ENCODE results near the gene NMRK2. TPM values are rescaled to one million over a fixed set of nuclear protein-coding genes. Genes with fewer than 3 reads are reported as not detected.

NMRK2 gene
- total RNA-seq, 1 donor from 2014 or later: 4.0 TPM

DNA sequence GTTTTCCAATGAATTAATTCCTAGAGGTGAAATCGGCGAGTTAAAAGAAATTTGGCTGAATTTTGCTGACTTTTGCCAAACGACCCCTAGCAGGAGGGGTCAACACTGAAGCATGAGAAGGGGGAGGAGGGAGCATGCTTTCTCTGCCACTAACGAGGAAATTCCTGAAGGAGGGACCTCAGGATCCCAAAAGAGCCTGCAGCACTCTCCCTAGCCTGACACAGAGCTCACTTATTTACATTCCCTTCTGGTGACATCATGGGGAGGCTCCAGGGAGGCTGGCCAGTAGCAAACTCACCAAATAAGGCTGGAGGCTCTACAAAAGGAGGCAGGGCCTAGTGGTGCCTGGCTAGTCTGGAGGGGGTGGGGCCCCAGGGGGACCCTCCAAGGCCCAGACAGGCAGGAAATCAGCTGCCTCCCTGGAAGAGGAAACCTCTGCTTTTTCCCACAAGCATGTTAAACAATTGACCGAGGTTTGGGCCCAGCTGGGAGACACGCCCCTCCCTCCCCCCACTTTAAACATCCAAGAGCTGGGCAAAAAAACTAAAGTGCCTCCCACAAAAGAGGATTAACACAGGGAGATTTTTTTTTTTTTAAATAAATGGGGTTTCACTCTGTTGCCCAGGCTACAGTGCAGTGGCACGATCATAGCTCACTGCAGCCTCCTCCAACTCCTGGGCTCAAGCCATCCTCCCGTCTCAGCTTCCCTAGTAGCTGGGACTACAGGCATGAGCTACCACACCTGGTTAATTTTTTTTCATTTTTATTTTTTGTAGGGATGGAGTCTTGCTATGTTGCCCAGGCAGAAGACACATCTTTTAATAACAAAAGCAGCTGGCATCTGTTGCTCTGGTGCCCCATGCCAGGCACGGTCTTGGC, 35.9 kb downstream of the NMRK2 start:
- Mint-ChIP-seq H3K36me3 (ENCODE audit: unreplicated experiment) (no peaks in the 10 kb centered on the region), H3K27ac (ENCODE audit: unreplicated experiment) (peak overlapping the region; percentile 99), H3K27me3 (ENCODE audit: unreplicated experiment) (peaks cover 6% of the 10 kb centered on the region), H3K4me3 (ENCODE audit: unreplicated experiment) (peak overlapping the region; percentile 97), H3K4me1 (ENCODE audit: low read depth, unreplicated experiment) (peaks cover 18% of the 10 kb centered on the region), H3K9me3 (ENCODE audit: unreplicated experiment) (peaks cover 3% of the 10 kb centered on the region)
- TF ChIP-seq, protein P1, sequence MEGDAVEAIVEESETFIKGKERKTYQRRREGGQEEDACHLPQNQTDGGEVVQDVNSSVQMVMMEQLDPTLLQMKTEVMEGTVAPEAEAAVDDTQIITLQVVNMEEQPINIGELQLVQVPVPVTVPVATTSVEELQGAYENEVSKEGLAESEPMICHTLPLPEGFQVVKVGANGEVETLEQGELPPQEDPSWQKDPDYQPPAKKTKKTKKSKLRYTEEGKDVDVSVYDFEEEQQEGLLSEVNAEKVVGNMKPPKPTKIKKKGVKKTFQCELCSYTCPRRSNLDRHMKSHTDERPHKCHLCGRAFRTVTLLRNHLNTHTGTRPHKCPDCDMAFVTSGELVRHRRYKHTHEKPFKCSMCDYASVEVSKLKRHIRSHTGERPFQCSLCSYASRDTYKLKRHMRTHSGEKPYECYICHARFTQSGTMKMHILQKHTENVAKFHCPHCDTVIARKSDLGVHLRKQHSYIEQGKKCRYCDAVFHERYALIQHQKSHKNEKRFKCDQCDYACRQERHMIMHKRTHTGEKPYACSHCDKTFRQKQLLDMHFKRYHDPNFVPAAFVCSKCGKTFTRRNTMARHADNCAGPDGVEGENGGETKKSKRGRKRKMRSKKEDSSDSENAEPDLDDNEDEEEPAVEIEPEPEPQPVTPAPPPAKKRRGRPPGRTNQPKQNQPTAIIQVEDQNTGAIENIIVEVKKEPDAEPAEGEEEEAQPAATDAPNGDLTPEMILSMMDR (IDR thresholded peaks at IDR 0.05; ENCODE audit: partially characterized antibody, unreplicated experiment): no peak
- DNase-seq: peak; percentile 87

DNA sequence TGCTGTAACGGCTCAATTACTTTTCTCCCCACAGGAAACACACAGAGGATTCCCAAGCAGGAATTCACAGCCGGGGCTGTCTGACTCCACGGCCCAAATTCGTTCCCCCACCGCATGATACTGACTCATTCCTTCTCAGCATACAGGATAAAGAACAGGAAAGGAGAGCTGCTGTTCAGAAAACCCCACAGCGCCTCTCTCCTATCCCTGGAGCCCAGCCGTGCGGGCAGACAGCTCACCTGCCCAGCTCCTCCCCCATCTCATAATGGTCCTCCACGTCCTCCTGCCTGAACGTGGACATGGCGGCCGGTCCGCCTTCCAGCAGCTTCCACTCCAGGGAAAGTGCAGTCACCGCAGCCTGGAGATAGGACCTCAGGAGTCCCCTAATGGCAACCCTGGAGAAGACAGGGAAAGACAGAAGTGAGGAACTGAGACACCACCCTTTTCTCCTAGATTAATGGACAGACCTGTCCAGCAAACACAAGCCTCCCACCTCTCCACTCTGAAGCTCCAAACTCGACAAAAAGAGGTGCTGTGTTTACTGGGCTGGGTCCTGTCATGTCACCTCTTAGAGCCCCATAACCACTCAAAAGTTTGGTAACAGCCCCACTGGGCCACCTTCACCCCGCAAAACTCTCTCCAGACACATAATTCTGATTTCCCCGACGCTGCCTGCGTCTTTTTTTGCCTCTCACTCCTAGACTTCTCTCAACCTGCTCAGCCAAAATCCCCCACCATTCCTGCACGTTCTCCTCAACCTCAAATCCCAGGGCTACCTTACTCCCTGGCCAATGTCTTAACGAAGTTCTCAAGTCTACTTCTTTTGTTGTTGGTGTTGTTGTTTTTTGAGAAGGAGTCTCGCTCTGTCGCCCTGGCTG, 36.8 kb downstream of the NMRK2 start:
- no peaks in the 10 kb centered on the region for H3K36me3 Mint-ChIP-seq (ENCODE audit: unreplicated experiment)
- peak; percentile 62 for DNase-seq

DNA sequence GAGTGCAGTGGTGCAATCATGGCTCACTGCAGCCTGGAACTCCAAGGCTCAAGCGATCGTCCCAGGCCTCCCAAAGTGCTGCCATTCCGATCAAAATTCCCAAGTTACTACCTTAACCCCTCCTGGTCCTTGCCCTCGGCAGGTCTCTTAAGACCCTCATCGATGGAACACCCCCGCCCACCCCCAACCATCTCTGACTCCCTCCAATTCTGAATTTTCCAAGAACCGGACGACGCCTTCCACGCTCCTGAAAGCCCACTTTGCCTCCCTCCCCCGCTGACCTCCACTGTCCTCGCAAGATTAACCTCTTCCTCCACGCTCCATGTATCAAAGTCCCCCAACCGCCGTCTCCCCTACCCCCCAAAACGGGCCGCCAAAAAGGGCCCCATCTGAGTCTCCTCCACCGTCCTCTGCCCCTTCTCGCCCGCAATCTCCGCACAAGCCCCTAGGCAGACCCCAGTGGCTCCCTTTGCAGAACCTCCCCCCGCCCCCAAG, 37.5 kb downstream of the NMRK2 start:
- TF ChIP-seq, protein P1 (IDR thresholded peaks at IDR 0.05; ENCODE audit: partially characterized antibody, unreplicated experiment): no peak
- no peak for DNase-seq
- Mint-ChIP-seq H3K27ac (ENCODE audit: unreplicated experiment) (peak overlapping the region; percentile 99), H3K4me1 (ENCODE audit: low read depth, unreplicated experiment) (peaks cover 18% of the 10 kb centered on the region), H3K36me3 (ENCODE audit: unreplicated experiment) (no peaks in the 10 kb centered on the region), H3K9me3 (ENCODE audit: unreplicated experiment) (peaks cover 3% of the 10 kb centered on the region), H3K27me3 (ENCODE audit: unreplicated experiment) (peaks cover 6% of the 10 kb centered on the region), H3K4me3 (ENCODE audit: unreplicated experiment) (peak overlapping the region; percentile 97)

More for the DNA sequence above, 36.8 kb downstream of the NMRK2 start:
- Mint-ChIP-seq H3K27me3 (ENCODE audit: unreplicated experiment) (peaks cover 6% of the 10 kb centered on the region), H3K4me3 (ENCODE audit: unreplicated experiment) (peak overlapping the region; percentile 97), H3K9me3 (ENCODE audit: unreplicated experiment) (peaks cover 3% of the 10 kb centered on the region), H3K4me1 (ENCODE audit: low read depth, unreplicated experiment) (peaks cover 18% of the 10 kb centered on the region), H3K27ac (ENCODE audit: unreplicated experiment) (peak overlapping the region; percentile 99)
- TF ChIP-seq, protein P1 (IDR thresholded peaks at IDR 0.05; ENCODE audit: partially characterized antibody, unreplicated experiment): no peak

DNA sequence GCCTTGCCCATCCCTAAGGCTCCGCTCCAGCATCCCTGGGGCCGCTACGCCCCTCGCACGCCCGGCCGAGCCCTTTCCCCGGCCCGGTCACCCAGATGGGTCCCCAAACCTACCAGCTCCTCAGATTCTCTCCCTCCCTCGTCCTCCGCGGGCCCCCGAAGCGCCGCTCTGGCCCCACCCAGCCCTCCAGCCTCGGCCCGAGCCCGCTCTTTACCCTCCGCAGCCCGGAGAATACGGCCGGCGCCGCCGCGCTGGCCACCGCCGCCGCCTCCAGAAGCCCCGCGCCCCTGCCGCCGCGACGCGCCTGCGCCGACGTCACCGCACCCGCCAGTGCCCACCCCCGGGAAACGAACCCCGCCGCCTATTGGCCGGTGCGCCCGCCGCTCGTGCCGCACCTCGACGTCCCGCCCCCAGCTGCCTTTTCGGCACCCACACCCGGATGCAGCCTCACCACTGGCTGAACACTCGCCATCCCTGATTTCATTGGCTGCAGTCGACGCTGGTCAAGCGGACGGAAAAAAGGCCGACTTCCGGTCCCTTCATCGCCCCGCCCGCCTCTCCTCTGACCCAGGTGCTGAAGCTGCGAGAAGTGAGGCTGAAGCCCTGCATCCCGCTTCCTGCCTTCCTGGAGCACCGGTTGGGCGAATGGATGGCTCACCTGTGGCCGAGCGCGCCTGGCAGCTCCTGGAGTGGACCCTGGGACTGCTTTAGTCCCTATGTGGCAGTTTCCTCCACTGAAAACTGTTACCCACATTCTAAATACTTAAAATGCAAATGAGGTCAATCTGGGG, 38.1 kb downstream of the NMRK2 start, which contains the start of gene DAPK3:
Gene DAPK3, minus strand, starts transcription at position 292 of the 791 bp plus-strand sequence. CDS start 1,364 bp downstream, outside the sequence.
- Mint-ChIP-seq H3K4me1 (ENCODE audit: low read depth, unreplicated experiment) (peaks cover 18% of the 10 kb centered on the region), H3K36me3 (ENCODE audit: unreplicated experiment) (no peaks in the 10 kb centered on the region), H3K27ac (ENCODE audit: unreplicated experiment) (peak within 1 kb of the TSS; percentile 99), H3K9me3 (ENCODE audit: unreplicated experiment) (peaks cover 5% of the 10 kb centered on the region), H3K4me3 (ENCODE audit: unreplicated experiment) (peak within 1 kb of the TSS; percentile 97), H3K27me3 (ENCODE audit: unreplicated experiment) (peaks cover 4% of the 10 kb centered on the region)
- peak; percentile 99 for DNase-seq
- TF ChIP-seq, protein P1 (IDR thresholded peaks at IDR 0.05; ENCODE audit: partially characterized antibody, unreplicated experiment): peak; percentile 41
